Activated naive CD4-positive, alpha-beta T cell treated with anti-CD3 and anti-CD28 coated beads for 36 hours (primary cell): Measurements from ENCODE around the gene TULP4. TPM values are rescaled to one million over a fixed set of nuclear protein-coding genes. Genes with fewer than 3 reads are reported as not detected.
A peak's percentile ranks its signal among the peaks of the same experiment; 100 is the strongest.

Source experiments
- CTCF ChIA-PET: fragments of 350-600 bp; sonication (Branson Sonifier 250); formaldehyde crosslinking; loops from one replicate; lab custom pipeline; 2021; ENCODE audit warnings: antibody characterized with exemption; lab: Charles Lee
- DNase-seq: peaks from one replicate; pipeline ENCODE4 v3.0.0-alpha.2; 2020
- H3K27ac Mint-ChIP-seq: one replicate; pipeline ENCODE4 v1.8.0; 2021; ENCODE audit warnings: mild to moderate bottlenecking, mixed read lengths
- H3K27me3 Mint-ChIP-seq: one replicate; pipeline ENCODE4 v1.8.0; 2021; ENCODE audit warnings: low read depth, mixed read lengths
- H3K36me3 Mint-ChIP-seq: one replicate; pipeline ENCODE4 v1.8.0; 2021; ENCODE audit warnings: low read depth, mixed read lengths
- H3K4me1 Mint-ChIP-seq: one replicate; pipeline ENCODE4 v1.8.0; 2021; ENCODE audit warnings: low read depth, mixed read lengths
- H3K4me3 Mint-ChIP-seq: one replicate; pipeline ENCODE4 v1.8.0; 2021; ENCODE audit warnings: mild to moderate bottlenecking, moderate library complexity, mixed read lengths
- H3K9me3 Mint-ChIP-seq: one replicate; pipeline ENCODE4 v1.8.0; 2021; ENCODE audit warnings: mixed read lengths
- intact Hi-C: fragments of 100-400 bp; cut with micrococcal nuclease; formaldehyde crosslinking; loops from one replicate; pipeline ENCODE4 v1.15.1; 2023
- total RNA-seq, 2 experiments: library from RNA; stranded (reverse); gene quantifications; one replicate each; pipeline ENCODE4 v1.2.3, GENCODE V29; 2021

Gene TULP4
- total RNA-seq, 2 experiments from 2014 or later: 17.4 to 17.6 TPM

DNA sequence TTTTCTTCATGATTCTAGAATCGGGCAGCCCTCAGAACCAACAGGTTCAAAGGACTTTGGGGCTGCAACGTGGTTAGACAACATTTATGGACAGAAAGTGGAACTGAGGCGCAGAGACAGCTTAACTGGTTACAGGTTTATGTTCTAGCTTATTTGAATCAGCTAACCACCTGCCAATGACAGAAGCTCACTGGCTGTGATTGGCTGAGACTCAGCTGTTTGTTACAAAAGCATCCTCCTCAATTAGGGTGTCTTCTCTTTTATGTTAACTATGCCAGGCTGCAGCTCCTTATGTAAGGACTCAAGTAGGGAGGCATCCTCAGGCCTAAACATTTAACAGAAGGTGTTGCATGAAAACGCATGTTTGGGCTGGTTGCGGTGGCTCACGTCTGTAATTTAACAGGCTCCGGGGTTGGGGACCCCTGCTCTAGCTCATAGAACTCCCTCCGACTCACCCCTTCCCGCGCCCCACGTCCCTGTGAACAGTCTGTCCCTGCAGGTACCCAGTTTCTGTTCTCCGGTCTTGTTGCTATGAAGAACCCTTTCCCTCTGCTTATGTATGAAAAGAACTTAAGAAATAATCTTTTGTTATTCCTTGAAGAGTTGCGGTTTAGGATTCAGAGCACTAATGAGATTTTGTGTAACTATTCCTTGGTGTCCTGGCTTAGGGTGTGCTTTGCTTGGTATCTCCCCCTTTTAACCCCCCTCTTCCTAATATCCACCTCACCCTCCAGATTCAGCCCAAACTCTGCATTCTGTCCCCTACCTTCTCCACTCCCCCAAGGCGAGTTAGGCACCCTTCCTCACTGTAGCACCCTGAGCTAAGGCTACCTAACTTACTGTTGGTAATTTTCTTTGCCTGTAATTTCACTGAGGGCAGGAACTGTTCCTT, 246.4 kb downstream of the TULP4 start:
- DNase-seq: no peak
- CTCF ChIA-PET: interaction anchor here (0.6 to 1.7 kb wide), 6 partner anchors 10 to 345 kb away, joined by 3 to 5 read pairs (median 4); no protein-coding TSS in a partner anchor
- H3K27me3 Mint-ChIP-seq: no peaks in the 10 kb centered on the region
- no peaks in the 10 kb centered on the region for H3K9me3 Mint-ChIP-seq
- no peak overlapping the region for H3K27ac Mint-ChIP-seq
- intact Hi-C loops: no loop called here
- no peaks in the 10 kb centered on the region for H3K36me3 Mint-ChIP-seq
- peaks cover 28% of the 10 kb centered on the region for H3K4me1 Mint-ChIP-seq
- peak overlapping the region; percentile 93 for H3K4me3 Mint-ChIP-seq

DNA sequence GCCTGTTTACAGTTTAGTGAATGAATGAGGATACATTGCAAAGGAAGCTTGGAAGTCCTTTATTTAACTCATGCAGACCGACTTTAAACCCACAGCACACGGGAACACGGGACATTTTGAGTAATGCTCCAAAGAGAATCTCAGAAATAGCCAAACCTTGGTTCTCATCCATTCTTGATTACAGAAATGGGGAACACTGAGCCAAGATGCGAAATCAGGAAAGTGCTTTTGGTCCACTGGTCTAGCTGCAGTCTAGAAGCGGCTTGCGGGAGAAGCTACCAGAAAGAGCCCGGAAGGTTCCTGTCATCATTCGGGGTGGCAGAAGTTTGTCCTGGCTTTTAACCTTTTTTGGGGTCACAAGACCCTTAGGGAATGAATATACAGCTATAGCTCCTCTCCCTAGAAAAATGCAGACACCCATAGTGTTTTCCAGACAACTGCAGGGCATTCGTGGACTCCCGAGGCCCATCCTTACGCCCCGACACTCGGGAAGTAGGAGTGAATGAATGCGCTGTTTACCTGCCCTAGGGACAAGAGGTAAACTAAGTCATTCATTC, 247.2 kb downstream of the TULP4 start:
- H3K4me3 Mint-ChIP-seq: peak overlapping the region; percentile 93
- intact Hi-C loops: no loop called here
- no peaks in the 10 kb centered on the region for H3K9me3 Mint-ChIP-seq
- CTCF ChIA-PET: interaction anchor here (0.6 to 0.9 kb wide), 4 partner anchors 46 to 346 kb away, joined by 3 read pairs; no protein-coding TSS in a partner anchor
- peaks cover 31% of the 10 kb centered on the region for H3K4me1 Mint-ChIP-seq
- DNase-seq: no peak
- H3K27ac Mint-ChIP-seq: peak overlapping the region; percentile 26
- no peaks in the 10 kb centered on the region for H3K27me3 Mint-ChIP-seq
- H3K36me3 Mint-ChIP-seq: no peaks in the 10 kb centered on the region

- Mint-ChIP-seq H3K9me3 (no peaks in the 10 kb centered on the region), H3K36me3 (no peaks in the 10 kb centered on the region), H3K27me3 (no peaks in the 10 kb centered on the region), H3K4me1 (peaks cover 35% of the 10 kb centered on the region), H3K27ac (peak within 1 kb of the TSS; percentile 84), H3K4me3 (peak within 1 kb of the TSS; percentile 93)
- CTCF ChIA-PET: interaction anchor here (0.6 to 0.9 kb wide), 2 partner anchors 47 to 147 kb away, joined by 3 read pairs; no protein-coding TSS in a partner anchor
- intact Hi-C loops: loop anchor here (1.0 to 5.0 kb wide), 4 partner anchors 42 to 327 kb away; partner anchors contain the start of gene EZR
- DNase-seq: peak; percentile 90
Measured at GRCh38 chr6:158559895-158560835, 247.9 kb downstream of the TULP4 start, which contains the start of gene TMEM181. Gene TMEM181 (plus strand): TSS chr6:158560091. CDS start chr6:158560225, 134 bp downstream.

DNA sequence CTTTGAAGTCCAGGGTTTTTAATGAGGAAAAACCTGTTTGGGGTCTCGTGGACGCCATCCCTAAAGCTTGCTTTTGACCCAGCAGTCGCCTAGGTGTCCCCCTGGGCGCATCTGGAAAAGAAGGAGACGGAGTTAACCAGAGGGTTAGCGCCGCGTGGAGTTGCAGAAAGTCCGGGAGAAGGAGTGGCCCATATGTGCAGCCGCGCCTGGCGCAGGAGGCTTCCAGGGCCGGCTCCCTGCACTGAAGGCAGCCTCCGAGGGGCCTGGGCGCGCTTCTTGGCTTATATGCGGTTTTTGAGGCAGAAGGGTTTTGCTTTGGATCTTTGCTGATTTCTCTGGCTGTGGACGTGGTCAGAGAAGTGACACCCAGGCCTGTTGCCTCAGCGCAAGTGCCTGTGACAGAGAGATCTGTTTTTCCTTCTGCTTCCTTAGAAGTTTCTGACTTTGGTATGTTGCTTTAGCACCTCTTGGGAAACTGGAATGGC, 248.6 kb downstream of the TULP4 start:
- peak; percentile 26 for DNase-seq
- intact Hi-C loops: loop anchor here (1.0 to 5.0 kb wide), 4 partner anchors 43 to 328 kb away; partner anchors contain the start of gene EZR
- Mint-ChIP-seq H3K4me3 (peak overlapping the region; percentile 93), H3K36me3 (no peaks in the 10 kb centered on the region), H3K4me1 (peaks cover 39% of the 10 kb centered on the region), H3K27ac (peak overlapping the region; percentile 84), H3K27me3 (no peaks in the 10 kb centered on the region), H3K9me3 (no peaks in the 10 kb centered on the region)
- CTCF ChIA-PET: no interaction called here

Other genes starting within 250 kb of the TULP4 start
- 1 to 10 TPM; 3.1 to 4.8 TPM for gene SERAC1, start 144.2 kb upstream of the TULP4 start, total RNA-seq
- gene GTF2H5, start 144.1 kb upstream of the TULP4 start, total RNA-seq: 10 to 100 TPM; 28.6 to 29.4 TPM
- 1 to 10 TPM; 8.3 to 8.6 TPM for gene TMEM181, start 247.6 kb downstream of the TULP4 start, total RNA-seq